GM12874 (cell line): Measurements from ENCODE around the gene GNG4.

Experiments used
- CTCF ChIP-seq: IDR thresholded peaks from 2 replicates; pipeline ENCODE4 v1.5.1; 2011; ENCODE audit warnings: low read depth, mild to moderate bottlenecking, control low read depth, low read length, moderate library complexity; ENCODE audit not compliant: insufficient read depth

Gene GNG4

GRCh38 chr1:235504494-235505222 lies 144.9 kb downstream of the GNG4 start:
- peak; percentile 89 for TF ChIP-seq CTCF

- TF ChIP-seq CTCF, result no peak
These were observed 145.5 kb downstream of the GNG4 start, which contains the start of gene B3GALNT2 for GRCh38 chr1:235504122-235504493. Gene B3GALNT2 (minus strand): TSS chr1:235504452. CDS start chr1:235504252, 200 bp downstream.

- no peak for TF ChIP-seq CTCF
These were observed 146.0 kb downstream of the GNG4 start for GRCh38 chr1:235503403-235504121.

GRCh38 chr1:235502601-235503402 lies 146.8 kb downstream of the GNG4 start:
- TF ChIP-seq CTCF, result no peak

GRCh38 chr1:235500971-235501540 lies 148.5 kb downstream of the GNG4 start:
- TF ChIP-seq CTCF, result no peak
